Raji (cell line): Measurements from ENCODE around the gene COL17A1.

Experiments used
- POLR2A ChIP-seq: IDR thresholded peaks from 2 replicates; pipeline ENCODE4 v1.6.1; 2011; ENCODE audit warnings: low read depth, low read length, control low read depth; ENCODE audit not compliant: insufficient read depth

The COL17A1 gene

DNA sequence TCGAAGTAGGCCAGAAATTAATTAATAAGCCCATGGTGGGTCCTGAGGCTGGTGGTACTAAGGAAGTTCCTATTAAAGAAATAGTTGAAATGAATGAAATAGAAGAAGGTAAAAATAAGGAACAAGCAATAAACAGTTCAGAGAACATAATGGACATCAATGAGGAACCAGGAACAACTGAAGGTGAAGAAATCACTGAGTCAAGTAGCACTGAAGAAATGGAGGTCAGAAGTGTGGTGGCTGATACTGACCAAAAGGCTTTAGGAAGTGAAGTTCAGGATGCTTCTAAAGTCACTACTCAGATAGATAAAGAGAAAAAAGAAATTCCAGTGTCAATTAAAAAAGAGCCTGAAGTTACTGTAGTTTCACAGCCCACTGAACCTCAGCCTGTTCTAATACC is 82.8 kb downstream of the COL17A1 start:
- TF ChIP-seq POLR2A, result no peak

DNA sequence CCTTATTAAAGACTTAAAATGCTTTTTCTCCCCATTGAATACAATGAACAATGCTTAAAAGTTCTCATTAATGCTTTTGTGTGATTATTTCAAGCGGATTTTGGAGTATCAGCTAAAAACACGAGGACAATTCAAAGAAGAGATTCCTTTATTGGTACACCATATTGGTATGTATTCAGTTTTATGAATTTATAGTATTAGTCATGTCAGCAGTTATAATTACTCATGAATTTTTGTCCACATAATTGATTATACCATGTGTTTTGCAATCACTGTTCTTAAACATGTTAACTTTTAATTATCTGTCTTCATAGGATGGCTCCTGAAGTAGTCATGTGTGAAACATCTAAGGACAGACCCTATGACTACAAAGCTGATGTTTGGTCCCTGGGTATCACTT is 86.9 kb downstream of the COL17A1 start:
- no peak for TF ChIP-seq POLR2A

GRCh38 chr10:103995134-103995533 is 90.5 kb downstream of the COL17A1 start:
- TF ChIP-seq POLR2A, result no peak

DNA sequence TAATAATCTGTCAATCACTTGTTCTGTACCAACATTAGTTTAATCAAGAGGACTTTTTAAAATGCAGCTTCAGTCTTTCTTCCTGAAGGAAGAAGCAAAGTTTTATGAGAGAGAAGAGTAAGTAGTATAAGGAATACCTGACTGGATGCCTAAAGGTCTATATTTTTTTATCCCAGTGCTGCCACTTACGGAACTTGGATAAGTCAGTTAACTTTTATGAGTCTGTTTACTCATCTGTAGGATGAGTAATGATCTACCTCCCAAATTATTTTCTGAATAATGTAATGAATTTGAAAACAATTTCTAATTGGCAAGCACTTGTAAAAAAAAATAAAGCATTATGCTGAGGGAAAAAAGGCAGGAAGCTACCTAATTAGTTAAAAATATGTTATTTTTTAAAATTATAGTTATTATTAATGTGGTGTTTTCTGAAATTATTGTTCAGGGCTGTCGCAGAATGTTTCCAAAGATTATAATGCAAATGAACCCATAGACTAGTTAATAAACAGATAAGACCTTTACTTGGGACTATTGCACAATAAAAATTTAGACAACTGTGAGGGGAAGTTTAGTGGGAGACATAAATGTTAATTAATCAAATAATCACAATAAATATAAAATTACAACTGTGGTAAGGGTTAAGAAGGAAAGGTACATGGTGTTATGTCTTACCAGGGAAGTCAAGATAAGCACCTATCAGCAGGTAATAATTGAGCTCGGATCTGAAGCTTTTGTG is 94.1 kb downstream of the COL17A1 start:
- no peak for TF ChIP-seq POLR2A

- TF ChIP-seq POLR2A, result no peak
Observed at GRCh38 chr10:103990531-103990930, 95.1 kb downstream of the COL17A1 start.

GRCh38 chr10:103990121-103990520 is 95.6 kb downstream of the COL17A1 start:
- no peak for TF ChIP-seq POLR2A

GRCh38 chr10:103986360-103986759 is 99.3 kb downstream of the COL17A1 start:
- TF ChIP-seq POLR2A, result no peak

DNA sequence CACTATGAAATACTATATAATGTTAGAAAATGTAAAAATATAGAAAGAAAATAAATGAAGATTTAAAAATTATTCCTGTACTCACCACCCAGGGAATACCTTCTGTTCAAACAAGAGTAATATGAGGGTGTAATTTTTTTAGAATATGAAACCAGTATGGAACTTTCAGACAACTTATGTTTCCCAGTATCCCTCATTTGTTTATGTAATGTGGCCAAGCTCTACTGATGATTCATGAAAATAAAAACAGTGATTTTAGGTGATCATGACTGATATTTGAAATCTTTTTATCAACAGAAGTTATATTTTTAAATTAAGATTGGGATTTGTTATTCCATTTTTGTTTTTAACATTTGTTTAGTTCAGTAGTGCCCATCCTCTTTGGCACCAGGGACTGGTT is 100.0 kb downstream of the COL17A1 start:
- TF ChIP-seq POLR2A, result no peak

GRCh38 chr10:103983367-103983911 is 102.2 kb downstream of the COL17A1 start:
- no peak for TF ChIP-seq POLR2A

- no peak for TF ChIP-seq POLR2A
Observed at GRCh38 chr10:103982639-103983038, 103.0 kb downstream of the COL17A1 start.
